Esophagus (tissue), 2 donors: ENCODE results near the gene NAV1. TPM values are rescaled to one million over a fixed set of nuclear protein-coding genes. Genes with fewer than 3 reads are reported as not detected.

Experiments used
- H3K27ac ChIP-seq, 2 donors: one replicate each; pipeline ENCODE4 v1.5.1; 2013; ENCODE audit warnings: low read depth in 2 of 2, mild to moderate bottlenecking in 2 of 2, inconsistent platforms in 1 of 2, low read length in 1 of 2, moderate library complexity in 1 of 2
- H3K27me3 ChIP-seq, 2 donors: one replicate each; pipeline ENCODE4 v1.6.1; 2013; ENCODE audit warnings: low read length in 2 of 2, control low read depth in 1 of 2, mild to moderate bottlenecking in 1 of 2; ENCODE audit not compliant: insufficient read depth in 2 of 2, control insufficient read depth in 1 of 2
- H3K36me3 ChIP-seq, 2 donors: one replicate each; pipeline ENCODE4 v1.6.1; 2013; ENCODE audit warnings: low read length in 1 of 2; ENCODE audit not compliant: control insufficient read depth in 2 of 2, insufficient read depth in 2 of 2
- H3K4me1 ChIP-seq, 2 donors: one replicate each; pipeline ENCODE4 v1.6.1; 2013; ENCODE audit warnings: low read length in 1 of 2; ENCODE audit not compliant: control insufficient read depth in 2 of 2, insufficient read depth in 2 of 2
- H3K4me3 ChIP-seq, 2 donors: one replicate each; pipeline ENCODE4 v1.5.1; 2013; ENCODE audit warnings: low read length in 2 of 2, mild to moderate bottlenecking in 2 of 2, low read depth in 1 of 2, moderate library complexity in 1 of 2
- H3K9me3 ChIP-seq, 2 donors: one replicate each; pipeline ENCODE4 v1.6.1; 2013; ENCODE audit warnings: mild to moderate bottlenecking in 2 of 2, low read depth in 1 of 2, low read length in 1 of 2, moderate library complexity in 1 of 2; ENCODE audit not compliant: control insufficient read depth in 2 of 2, insufficient read depth in 1 of 2
- WGBS, 2 donors: extraction: QIAGEN DNeasy Blood & Tissue Kit; methylation state at CpG; one replicate each; pipeline ENCODE4 v1.1.7; 2013; 5-methylcytosine and 5-hydroxymethylcytosine counted together
- polyA plus RNA-seq, 2 donors: library from polyadenylated mRNA; stranded (reverse); fragments of 200-250 nt; gene quantifications; one replicate each; pipeline ENCODE4 v1.2.3, GENCODE V29; 2013
- donor health status: healthy with polysubstance abuse.
- donor health status: Bipolar disorder and iron deficiency.

The NAV1 gene
- polyA plus RNA-seq, 2 donors, result 3.9 to 4.6 TPM

DNA sequence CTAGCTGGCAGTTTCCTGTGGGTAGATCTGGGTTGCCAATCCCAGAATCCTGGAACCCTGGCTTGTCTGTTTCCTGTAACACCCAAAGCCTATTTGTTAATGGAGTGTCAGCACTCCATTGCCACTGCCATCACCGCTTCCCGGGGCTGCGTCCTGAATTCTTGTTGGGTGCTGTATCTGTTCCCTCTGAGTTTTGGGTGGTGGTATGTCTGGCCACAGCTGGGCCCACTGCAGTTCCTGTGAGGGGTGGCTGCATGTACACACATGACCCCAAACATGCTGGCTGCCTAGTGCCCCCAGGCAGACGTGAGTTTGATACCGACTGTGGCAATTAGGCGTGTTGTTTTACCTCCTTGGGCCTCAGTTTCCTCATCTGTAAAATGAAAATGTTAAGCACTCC, 29.3 kb downstream of the NAV1 start:
- Histone ChIP-seq H3K27me3 (no peaks in the 10 kb centered on the region), H3K4me1 (peaks cover 0 to 6% of the 10 kb centered on the region in 2 donors), H3K27ac (no peak overlapping the region), H3K4me3 (no peak overlapping the region), H3K9me3 (no peaks in the 10 kb centered on the region), H3K36me3 (no peaks in the 10 kb centered on the region)
- WGBS, 2 donors, result 86 to 90% methylated on average over 6 of the region's 6 CpGs

GRCh38 chr1:201568859-201569294, 29.9 kb downstream of the NAV1 start:
- Histone ChIP-seq H3K27ac (no peak overlapping the region), H3K9me3 (no peaks in the 10 kb centered on the region), H3K4me3 (no peak overlapping the region), H3K4me1 (peaks cover 0 to 6% of the 10 kb centered on the region in 2 donors), H3K27me3 (no peaks in the 10 kb centered on the region), H3K36me3 (no peaks in the 10 kb centered on the region)
- WGBS, 2 donors, result 85 to 86% methylated on average over 4 of the region's 4 CpGs

GRCh38 chr1:201570181-201570885, 31.4 kb downstream of the NAV1 start:
- 80 to 85% methylated on average over 4 of the region's 4 CpGs for WGBS, 2 donors
- H3K4me1 ChIP-seq, result peaks cover 0 to 6% of the 10 kb centered on the region in 2 donors
- no peaks in the 10 kb centered on the region for H3K9me3 ChIP-seq
- H3K27ac ChIP-seq, result peak overlapping the region in 1 of 2 donors; percentile 52
- H3K27me3 ChIP-seq, result no peaks in the 10 kb centered on the region
- no peak overlapping the region for H3K4me3 ChIP-seq
- H3K36me3 ChIP-seq, result no peaks in the 10 kb centered on the region

DNA sequence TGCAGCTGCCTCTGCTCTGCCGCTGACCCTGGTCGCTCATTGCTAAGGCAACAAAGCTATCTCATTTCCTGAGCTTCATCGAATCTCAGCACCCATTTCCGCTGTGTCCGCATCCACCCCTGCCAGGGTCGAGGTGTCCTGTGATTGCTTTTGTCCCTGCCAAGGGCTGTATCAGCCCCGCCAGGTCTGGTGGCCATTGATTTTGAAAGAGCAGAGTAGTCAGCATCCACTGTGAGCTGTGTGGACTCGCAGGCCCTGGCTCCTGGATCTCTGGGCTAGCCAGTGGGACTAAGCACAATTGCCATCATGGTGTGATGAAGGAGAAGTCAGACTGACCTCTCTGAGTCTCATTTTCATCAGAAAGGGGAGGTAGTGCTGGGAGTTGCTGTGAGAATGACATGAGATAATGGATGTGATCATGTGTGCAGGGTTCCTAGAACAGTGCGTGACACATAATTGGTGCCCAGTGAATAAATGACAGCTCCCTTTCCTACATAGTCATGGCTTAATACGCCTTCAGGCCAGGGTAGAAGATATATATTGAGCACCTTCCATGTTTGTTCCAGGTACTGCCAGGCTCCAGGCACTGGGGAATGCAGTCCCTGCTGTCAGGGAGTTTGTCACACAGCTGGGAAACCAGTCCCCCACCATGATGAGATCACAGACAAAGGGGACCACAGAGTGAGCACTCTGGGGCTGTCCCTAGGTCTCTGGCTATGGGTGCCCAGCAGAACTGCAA, 32.1 kb downstream of the NAV1 start:
- Histone ChIP-seq H3K9me3 (no peaks in the 10 kb centered on the region), H3K36me3 (no peaks in the 10 kb centered on the region), H3K27me3 (no peaks in the 10 kb centered on the region), H3K27ac (peak overlapping the region; percentile 51 to 52), H3K4me3 (no peak overlapping the region), H3K4me1 (peaks cover 0 to 6% of the 10 kb centered on the region in 2 donors)
- WGBS, 2 donors, result 77 to 81% methylated on average over 10 of the region's 10 CpGs

DNA sequence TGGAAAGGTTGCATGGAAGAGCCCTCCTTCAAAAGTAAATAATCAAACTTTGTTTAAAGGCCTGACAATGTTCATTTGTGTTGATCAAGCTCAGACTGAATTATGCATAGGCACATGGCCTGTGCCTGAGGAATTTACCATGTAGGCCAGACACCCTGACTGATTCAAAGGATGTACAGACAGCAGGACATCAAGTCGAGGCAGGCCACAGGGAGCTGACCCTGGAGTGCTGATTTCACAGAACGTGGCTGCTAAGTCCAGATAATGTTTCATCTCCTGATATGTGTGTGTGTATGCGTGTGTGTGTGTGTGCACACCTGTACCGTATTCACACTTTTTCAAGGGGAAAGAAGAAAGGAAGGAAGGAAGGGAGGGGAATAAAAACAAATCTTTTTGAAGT, 34.1 kb downstream of the NAV1 start:
- Histone ChIP-seq H3K4me1 (peaks cover 0 to 2% of the 10 kb centered on the region in 2 donors), H3K27me3 (no peaks in the 10 kb centered on the region), H3K36me3 (no peaks in the 10 kb centered on the region), H3K9me3 (no peaks in the 10 kb centered on the region), H3K27ac (no peak overlapping the region), H3K4me3 (no peak overlapping the region)
- WGBS, 2 donors, result 67 to 69% methylated on average over 4 of the region's 4 CpGs

GRCh38 chr1:201573923-201574322, 35.0 kb downstream of the NAV1 start:
- Histone ChIP-seq H3K36me3 (no peaks in the 10 kb centered on the region), H3K4me1 (peaks cover 0 to 2% of the 10 kb centered on the region in 2 donors), H3K9me3 (no peaks in the 10 kb centered on the region), H3K27ac (no peak overlapping the region), H3K27me3 (no peaks in the 10 kb centered on the region), H3K4me3 (no peak overlapping the region)
- WGBS, 2 donors, result 77 to 79% methylated on average over 6 of the region's 6 CpGs

- WGBS, 2 donors, result 74 to 85% methylated on average over 3 of the region's 3 CpGs
- Histone ChIP-seq H3K9me3 (no peaks in the 10 kb centered on the region), H3K27me3 (no peaks in the 10 kb centered on the region), H3K4me1 (no peaks in the 10 kb centered on the region), H3K36me3 (no peaks in the 10 kb centered on the region), H3K27ac (no peak overlapping the region), H3K4me3 (no peak overlapping the region)
Observed at GRCh38 chr1:201575912-201576311, 37.0 kb downstream of the NAV1 start.

DNA sequence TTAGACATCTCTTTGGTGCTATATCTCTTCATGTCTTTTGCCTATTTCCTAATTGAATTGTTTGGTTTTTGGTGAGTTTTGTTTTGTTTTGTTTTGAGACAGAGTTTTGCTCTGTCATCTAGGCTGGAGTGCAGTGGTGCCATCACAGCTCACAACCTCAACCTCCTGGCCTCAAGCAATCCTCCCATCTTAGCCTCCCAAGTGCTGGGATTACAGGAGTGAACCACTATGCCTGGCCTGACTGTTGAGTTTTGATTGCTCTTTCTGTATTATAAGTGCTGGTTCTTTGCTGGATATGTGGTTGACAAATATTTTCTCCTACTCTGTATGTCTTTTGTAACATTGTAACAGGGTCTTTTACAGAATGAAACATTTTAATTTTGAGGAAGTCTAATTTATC, 38.0 kb downstream of the NAV1 start:
- no peak overlapping the region for H3K4me3 ChIP-seq
- H3K4me1 ChIP-seq, result no peaks in the 10 kb centered on the region
- H3K27me3 ChIP-seq, result no peaks in the 10 kb centered on the region
- no peaks in the 10 kb centered on the region for H3K36me3 ChIP-seq
- H3K9me3 ChIP-seq, result no peaks in the 10 kb centered on the region
- H3K27ac ChIP-seq, result no peak overlapping the region

DNA sequence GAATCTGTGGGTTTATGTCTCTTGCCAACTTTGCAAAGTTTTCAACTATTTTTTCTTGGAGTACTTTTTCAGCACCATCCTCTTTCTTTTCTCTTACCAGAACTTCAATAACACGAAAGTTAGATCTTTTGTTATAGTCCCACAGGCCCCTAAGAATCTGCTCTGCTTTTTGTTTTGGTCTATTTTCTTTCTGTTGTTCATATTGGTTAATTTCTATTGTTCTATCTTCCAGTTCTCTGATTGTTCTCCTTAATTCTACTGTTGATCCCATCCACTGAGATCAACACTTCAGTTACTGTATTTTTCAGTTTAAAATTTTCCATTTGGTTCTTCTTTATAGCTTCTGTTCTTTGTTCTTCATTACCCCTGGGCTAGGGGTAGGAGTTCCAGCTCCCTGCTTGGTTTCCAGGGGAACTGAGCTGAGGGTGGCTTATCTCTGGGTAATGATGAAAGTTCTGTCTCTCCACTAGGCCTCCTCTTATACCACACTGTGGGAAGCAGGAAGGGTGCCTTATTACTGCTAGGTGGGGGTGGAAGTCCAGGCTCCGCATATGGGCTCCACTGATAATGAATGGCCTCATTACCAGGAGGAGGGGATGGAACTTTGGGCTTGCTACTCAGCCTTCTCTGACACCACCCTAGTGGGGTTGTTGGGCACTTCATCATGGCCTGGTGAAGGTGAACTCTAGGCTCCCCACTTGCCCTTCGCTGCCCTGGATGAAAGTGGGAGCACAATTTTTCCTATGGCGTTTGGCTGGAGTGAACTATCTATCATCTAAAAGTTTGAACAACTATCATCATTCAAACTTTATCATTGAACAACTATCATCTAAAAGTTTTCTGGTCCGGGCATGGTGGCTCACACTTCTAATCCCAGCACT, 39.3 kb downstream of the NAV1 start:
- Histone ChIP-seq H3K4me3 (no peak overlapping the region), H3K27ac (no peak overlapping the region), H3K36me3 (no peaks in the 10 kb centered on the region), H3K4me1 (peaks cover 0 to 4% of the 10 kb centered on the region in 2 donors), H3K9me3 (no peaks in the 10 kb centered on the region), H3K27me3 (no peaks in the 10 kb centered on the region)
- 91 to 94% methylated on average over 5 of the region's 5 CpGs for WGBS, 2 donors
